Measurements from ENCODE around the gene STPG2. TPM values are rescaled to one million over a fixed set of nuclear protein-coding genes. Genes with fewer than 3 reads are reported as not detected.

The STPG2 gene
- total RNA-seq, 2 donors from 2014 or later = 0.37 to 0.71 TPM

DNA sequence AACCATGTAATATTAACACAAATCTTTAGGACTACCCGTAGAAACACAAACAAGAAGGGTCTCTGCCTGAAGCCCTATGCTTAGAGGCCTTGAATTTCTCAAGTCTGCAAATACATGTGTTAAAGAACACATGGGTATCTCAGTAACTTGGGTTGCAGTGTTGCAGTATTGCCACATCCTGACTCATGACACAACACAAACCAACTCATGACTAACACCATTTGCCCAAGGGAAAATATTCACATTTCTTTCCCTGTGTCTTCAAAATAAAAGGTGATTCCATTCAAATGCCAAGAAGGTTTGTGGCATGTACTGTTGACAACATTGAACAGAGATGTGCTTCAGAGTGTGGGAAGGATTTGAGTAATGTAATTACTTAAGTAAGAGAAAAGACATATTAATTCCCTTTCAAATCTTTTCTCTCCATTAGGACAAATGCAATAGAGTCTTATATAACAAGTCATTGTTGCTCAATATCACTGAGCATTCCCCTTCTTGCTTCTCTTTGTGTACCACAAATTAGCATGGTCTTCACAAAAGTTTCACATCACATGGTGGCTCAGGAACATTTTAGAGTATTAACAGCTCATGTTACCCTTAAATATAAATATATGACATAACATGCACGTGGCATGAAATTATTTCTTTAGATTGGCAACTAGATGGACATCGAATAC, 487.1 kb downstream of the STPG2 start:
- no peak for DNase-seq (ENCODE audit: low spot score)
- no peak overlapping the region for H3K4me3 ChIP-seq
- H3K27me3 ChIP-seq = no peaks in the 10 kb centered on the region
- H3K4me1 ChIP-seq = no peaks in the 10 kb centered on the region
- H3K9me3 ChIP-seq = no peaks in the 10 kb centered on the region
- TF ChIP-seq, protein P1, sequence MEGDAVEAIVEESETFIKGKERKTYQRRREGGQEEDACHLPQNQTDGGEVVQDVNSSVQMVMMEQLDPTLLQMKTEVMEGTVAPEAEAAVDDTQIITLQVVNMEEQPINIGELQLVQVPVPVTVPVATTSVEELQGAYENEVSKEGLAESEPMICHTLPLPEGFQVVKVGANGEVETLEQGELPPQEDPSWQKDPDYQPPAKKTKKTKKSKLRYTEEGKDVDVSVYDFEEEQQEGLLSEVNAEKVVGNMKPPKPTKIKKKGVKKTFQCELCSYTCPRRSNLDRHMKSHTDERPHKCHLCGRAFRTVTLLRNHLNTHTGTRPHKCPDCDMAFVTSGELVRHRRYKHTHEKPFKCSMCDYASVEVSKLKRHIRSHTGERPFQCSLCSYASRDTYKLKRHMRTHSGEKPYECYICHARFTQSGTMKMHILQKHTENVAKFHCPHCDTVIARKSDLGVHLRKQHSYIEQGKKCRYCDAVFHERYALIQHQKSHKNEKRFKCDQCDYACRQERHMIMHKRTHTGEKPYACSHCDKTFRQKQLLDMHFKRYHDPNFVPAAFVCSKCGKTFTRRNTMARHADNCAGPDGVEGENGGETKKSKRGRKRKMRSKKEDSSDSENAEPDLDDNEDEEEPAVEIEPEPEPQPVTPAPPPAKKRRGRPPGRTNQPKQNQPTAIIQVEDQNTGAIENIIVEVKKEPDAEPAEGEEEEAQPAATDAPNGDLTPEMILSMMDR (IDR thresholded peaks at IDR 0.05) = no peak
- no peak overlapping the region for H3K27ac ChIP-seq
- no peaks in the 10 kb centered on the region for H3K36me3 ChIP-seq

DNA sequence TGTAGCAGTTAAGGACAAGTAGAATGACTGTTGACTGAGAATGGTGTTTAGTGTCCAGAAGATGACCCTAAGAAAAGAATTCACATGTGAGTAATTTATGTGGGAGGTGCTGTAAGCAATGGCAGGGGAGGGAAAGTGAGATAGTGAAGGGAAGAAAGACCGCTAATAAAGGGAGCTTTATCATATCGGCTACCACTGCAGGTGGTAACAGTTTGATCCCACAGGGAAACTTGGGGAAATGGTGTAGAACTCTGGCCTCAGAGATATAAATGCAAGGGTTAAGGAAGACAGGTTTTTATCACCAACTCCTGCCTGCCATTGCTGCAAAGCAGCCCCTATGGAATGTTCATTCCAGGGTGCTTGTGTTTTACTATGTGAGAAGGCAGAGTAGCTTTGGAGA, 489.6 kb downstream of the STPG2 start:
- TF ChIP-seq, protein P1 (IDR thresholded peaks at IDR 0.05) = no peak
- DNase-seq (ENCODE audit: low spot score) = no peak
- no peaks in the 10 kb centered on the region for H3K36me3 ChIP-seq
- H3K4me1 ChIP-seq = no peaks in the 10 kb centered on the region
- no peak overlapping the region for H3K27ac ChIP-seq
- no peak overlapping the region for H3K4me3 ChIP-seq
- H3K9me3 ChIP-seq = no peaks in the 10 kb centered on the region
- H3K27me3 ChIP-seq = no peaks in the 10 kb centered on the region

DNA sequence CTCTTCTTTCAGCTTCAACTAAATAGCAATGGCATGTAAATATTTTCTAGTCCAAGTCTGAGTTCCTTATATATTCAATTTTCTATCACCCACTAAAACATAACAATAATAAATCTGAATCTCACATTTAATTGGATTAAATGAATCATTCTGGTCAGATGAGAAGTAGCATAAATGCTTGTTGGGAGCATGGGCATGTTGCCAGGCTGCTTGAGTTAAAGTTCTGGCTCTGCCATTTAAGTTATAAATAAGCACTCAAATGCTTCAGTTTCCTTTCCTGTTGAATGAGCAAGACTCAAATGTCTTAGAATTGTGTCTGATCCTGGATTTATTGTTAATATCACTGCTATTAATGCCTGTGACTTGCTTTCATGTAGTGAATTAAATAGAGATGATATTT, 496.3 kb downstream of the STPG2 start:
- Histone ChIP-seq H3K4me1 (no peaks in the 10 kb centered on the region), H3K36me3 (no peaks in the 10 kb centered on the region), H3K27ac (no peak overlapping the region), H3K9me3 (no peaks in the 10 kb centered on the region), H3K27me3 (no peaks in the 10 kb centered on the region), H3K4me3 (no peak overlapping the region)
- DNase-seq (ENCODE audit: low spot score) = no peak
- TF ChIP-seq, protein P1 (IDR thresholded peaks at IDR 0.05) = no peak

DNA sequence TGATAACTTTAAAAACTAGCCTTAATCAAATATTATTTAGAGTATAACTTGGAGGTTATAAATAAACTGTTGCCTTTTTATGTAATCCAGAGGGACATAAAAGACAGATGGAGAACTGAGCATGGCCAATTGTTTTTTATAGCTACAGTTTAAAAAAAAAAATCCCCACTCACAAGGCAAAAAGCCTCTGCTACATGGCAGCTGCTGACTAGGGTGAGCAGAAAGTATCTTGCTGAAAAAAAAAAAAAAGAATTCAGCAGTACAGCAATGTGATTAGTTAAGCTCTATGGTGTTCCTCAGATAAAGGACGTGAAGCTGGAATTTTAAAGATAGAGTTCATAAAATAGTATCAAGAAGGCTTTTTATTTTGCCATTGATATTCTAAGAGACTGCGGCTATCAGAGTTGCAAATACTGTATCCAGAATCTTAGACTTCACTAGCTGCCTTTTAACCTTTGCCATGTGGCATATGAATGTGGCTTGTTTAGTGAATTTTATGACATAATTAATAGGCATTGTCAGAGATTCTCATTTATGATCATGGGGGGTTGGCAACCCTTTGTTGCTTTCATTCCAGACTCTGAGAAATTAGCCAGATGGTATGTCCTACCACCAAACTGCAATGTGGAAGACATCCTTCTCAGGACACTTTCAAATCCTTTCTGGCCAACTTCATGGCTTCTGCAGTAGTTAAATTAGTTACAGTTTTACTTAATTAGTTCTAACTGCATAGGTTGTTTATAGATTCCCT, 498.0 kb downstream of the STPG2 start:
- H3K4me3 ChIP-seq = no peak overlapping the region
- no peaks in the 10 kb centered on the region for H3K9me3 ChIP-seq
- no peaks in the 10 kb centered on the region for H3K36me3 ChIP-seq
- H3K27me3 ChIP-seq = no peaks in the 10 kb centered on the region
- DNase-seq (ENCODE audit: low spot score) = no peak
- TF ChIP-seq, protein P1 (IDR thresholded peaks at IDR 0.05) = no peak
- H3K4me1 ChIP-seq = no peaks in the 10 kb centered on the region
- H3K27ac ChIP-seq = no peak overlapping the region

DNA sequence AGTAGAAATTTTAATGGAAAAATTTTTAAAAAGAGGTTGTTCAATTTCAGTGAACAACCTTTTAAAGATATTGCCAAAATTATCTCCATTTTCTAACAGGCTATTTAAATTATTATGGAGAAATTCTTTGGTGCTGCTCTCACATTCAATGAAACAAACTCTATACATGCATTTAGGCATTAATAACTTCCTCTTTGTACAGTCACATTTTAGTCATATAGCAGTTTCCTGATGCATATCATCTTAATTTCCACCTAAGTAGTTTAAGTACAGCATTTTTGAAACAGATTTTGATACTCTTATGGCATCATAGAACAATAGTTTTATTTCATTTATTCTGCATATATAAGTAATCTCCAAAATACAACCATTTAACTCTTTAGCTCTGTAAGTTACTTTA, 500.1 kb downstream of the STPG2 start:
- H3K4me3 ChIP-seq = no peak overlapping the region
- H3K4me1 ChIP-seq = no peaks in the 10 kb centered on the region
- H3K27me3 ChIP-seq = no peaks in the 10 kb centered on the region
- H3K27ac ChIP-seq = no peak overlapping the region
- TF ChIP-seq, protein P1 (IDR thresholded peaks at IDR 0.05) = no peak
- no peaks in the 10 kb centered on the region for H3K9me3 ChIP-seq
- no peaks in the 10 kb centered on the region for H3K36me3 ChIP-seq
- DNase-seq (ENCODE audit: low spot score) = no peak
